ENCODE results near the gene TDRD1.

GRCh38 chr10:114281006-114281405 is 101.9 kb downstream of the TDRD1 start:
- TF ChIP-seq POLR2AphosphoS5 (IDR thresholded peaks at IDR 0.05), result no peak
- TF ChIP-seq RAD21 (conservative IDR thresholded peaks at IDR 0.05), result no peak
- TF ChIP-seq, protein P1, sequence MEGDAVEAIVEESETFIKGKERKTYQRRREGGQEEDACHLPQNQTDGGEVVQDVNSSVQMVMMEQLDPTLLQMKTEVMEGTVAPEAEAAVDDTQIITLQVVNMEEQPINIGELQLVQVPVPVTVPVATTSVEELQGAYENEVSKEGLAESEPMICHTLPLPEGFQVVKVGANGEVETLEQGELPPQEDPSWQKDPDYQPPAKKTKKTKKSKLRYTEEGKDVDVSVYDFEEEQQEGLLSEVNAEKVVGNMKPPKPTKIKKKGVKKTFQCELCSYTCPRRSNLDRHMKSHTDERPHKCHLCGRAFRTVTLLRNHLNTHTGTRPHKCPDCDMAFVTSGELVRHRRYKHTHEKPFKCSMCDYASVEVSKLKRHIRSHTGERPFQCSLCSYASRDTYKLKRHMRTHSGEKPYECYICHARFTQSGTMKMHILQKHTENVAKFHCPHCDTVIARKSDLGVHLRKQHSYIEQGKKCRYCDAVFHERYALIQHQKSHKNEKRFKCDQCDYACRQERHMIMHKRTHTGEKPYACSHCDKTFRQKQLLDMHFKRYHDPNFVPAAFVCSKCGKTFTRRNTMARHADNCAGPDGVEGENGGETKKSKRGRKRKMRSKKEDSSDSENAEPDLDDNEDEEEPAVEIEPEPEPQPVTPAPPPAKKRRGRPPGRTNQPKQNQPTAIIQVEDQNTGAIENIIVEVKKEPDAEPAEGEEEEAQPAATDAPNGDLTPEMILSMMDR (IDR thresholded peaks at IDR 0.05; ENCODE audit: poor library complexity, severe bottlenecking), result no peak
- TF ChIP-seq TAF1 (IDR thresholded peaks at IDR 0.05; ENCODE audit: low read depth), result no peak
- TF ChIP-seq SMC3 (conservative IDR thresholded peaks at IDR 0.05; ENCODE audit: poor library complexity), result no peak
- no peak for TF ChIP-seq REST (IDR thresholded peaks at IDR 0.05; ENCODE audit: borderline replicate concordance)
